ENCODE results near the gene KDM5A.

DNA sequence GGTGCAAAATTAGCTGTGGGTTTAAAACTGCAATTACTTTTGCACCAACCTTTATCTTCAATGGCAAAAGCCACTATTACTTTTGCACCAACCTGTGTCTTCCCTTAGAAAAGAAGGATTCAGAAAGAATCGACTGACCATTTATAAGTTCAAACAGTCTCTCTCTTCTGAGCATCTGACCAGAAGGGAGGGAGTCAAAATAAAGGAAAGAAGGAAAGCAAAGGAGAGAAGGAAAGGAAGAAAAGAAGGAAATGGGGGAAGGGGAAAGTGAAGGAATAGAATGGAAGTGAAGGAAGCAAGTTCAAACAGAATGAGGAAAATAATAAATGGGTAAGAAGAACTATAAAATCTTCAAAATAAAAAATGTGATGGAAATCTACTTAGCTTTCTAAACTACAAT is 57.8 kb downstream of the KDM5A start:
- TF ChIP-seq, protein P1, sequence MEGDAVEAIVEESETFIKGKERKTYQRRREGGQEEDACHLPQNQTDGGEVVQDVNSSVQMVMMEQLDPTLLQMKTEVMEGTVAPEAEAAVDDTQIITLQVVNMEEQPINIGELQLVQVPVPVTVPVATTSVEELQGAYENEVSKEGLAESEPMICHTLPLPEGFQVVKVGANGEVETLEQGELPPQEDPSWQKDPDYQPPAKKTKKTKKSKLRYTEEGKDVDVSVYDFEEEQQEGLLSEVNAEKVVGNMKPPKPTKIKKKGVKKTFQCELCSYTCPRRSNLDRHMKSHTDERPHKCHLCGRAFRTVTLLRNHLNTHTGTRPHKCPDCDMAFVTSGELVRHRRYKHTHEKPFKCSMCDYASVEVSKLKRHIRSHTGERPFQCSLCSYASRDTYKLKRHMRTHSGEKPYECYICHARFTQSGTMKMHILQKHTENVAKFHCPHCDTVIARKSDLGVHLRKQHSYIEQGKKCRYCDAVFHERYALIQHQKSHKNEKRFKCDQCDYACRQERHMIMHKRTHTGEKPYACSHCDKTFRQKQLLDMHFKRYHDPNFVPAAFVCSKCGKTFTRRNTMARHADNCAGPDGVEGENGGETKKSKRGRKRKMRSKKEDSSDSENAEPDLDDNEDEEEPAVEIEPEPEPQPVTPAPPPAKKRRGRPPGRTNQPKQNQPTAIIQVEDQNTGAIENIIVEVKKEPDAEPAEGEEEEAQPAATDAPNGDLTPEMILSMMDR (IDR thresholded peaks at IDR 0.05) = no peak
- no peak for TF ChIP-seq POLR2A (IDR thresholded peaks at IDR 0.05)
